Stimulated activated CD4-positive, alpha-beta T cell treated with anti-CD3 and anti-CD28 coated beads, Interleukin-4, amount 100 ng/mL, for 1 hour (primary cell): ENCODE results near the gene KIRREL2.
"Not testable (repeated sequence)": the region's sequence is repeated elsewhere in the genome, so short reads cannot be mapped to it uniquely, and the experiment has no call there.

ENCODE experiments used
- DNase-seq: peaks from one replicate; pipeline ENCODE4 v3.0.0-alpha.2; 2020

KIRREL2 gene

GRCh38 chr19:35870124-35870736, 13.5 kb downstream of the KIRREL2 start:
- DNase-seq = not testable (repeated sequence)

- no peak for DNase-seq
Measured at GRCh38 chr19:35870798-35871197, 14.1 kb downstream of the KIRREL2 start.

- no peak for DNase-seq
Measured at GRCh38 chr19:35871611-35872010, 14.9 kb downstream of the KIRREL2 start.

GRCh38 chr19:35872180-35872579, 15.5 kb downstream of the KIRREL2 start:
- no peak for DNase-seq

GRCh38 chr19:35874392-35874930, 17.8 kb downstream of the KIRREL2 start:
- no peak for DNase-seq

GRCh38 chr19:35879068-35879467, 22.4 kb downstream of the KIRREL2 start:
- no peak for DNase-seq

GRCh38 chr19:35879770-35880317, 23.1 kb downstream of the KIRREL2 start:
- peak; percentile 77 for DNase-seq

GRCh38 chr19:35882114-35882832, 25.6 kb downstream of the KIRREL2 start:
- no peak for DNase-seq

- DNase-seq = no peak
Measured at GRCh38 chr19:35883882-35884281, 27.2 kb downstream of the KIRREL2 start.

- no peak for DNase-seq
Measured at GRCh38 chr19:35885225-35885738, 28.6 kb downstream of the KIRREL2 start.

GRCh38 chr19:35885904-35886303, 29.2 kb downstream of the KIRREL2 start:
- no peak for DNase-seq

- DNase-seq = no peak
Measured at GRCh38 chr19:35887197-35887596, 30.5 kb downstream of the KIRREL2 start.

GRCh38 chr19:35888398-35888797, 31.7 kb downstream of the KIRREL2 start:
- no peak for DNase-seq

- no peak for DNase-seq
Measured at GRCh38 chr19:35889370-35890112, 32.8 kb downstream of the KIRREL2 start.

- no peak for DNase-seq
Measured at GRCh38 chr19:35890113-35890650, 33.5 kb downstream of the KIRREL2 start.

GRCh38 chr19:35891819-35892218, 35.1 kb downstream of the KIRREL2 start:
- DNase-seq = not testable (repeated sequence)

- DNase-seq = no peak
Measured at GRCh38 chr19:35894342-35894741, 37.6 kb downstream of the KIRREL2 start.

GRCh38 chr19:35895911-35896642, 39.4 kb downstream of the KIRREL2 start:
- no peak for DNase-seq

- no peak for DNase-seq
Measured at GRCh38 chr19:35896643-35897040, 39.9 kb downstream of the KIRREL2 start.

- no peak for DNase-seq
Measured at GRCh38 chr19:35897706-35898451, 41.2 kb downstream of the KIRREL2 start.

- no peak for DNase-seq
Measured at GRCh38 chr19:35898499-35898809, 41.7 kb downstream of the KIRREL2 start.
